Hepatocyte (in vitro differentiated cells): ENCODE measurements around the gene PCDH1.

ENCODE experiments used
- EZH2 ChIP-seq: fragments of 200-600 bp; sonication (generic); IDR thresholded peaks from 2 replicates; pipeline ENCODE4 v1.6.1; 2016; ENCODE audit warnings: antibody characterized with exemption, mild to moderate bottlenecking, borderline replicate concordance
- TF ChIP-seq, protein P1 (sequence below): fragments of 200-600 bp; sonication (generic); IDR thresholded peaks from 2 replicates; pipeline ENCODE4 v1.5.1; 2016; ENCODE audit warnings: antibody characterized with exemption, mild to moderate bottlenecking; ENCODE audit not compliant: poor library complexity

DNA sequence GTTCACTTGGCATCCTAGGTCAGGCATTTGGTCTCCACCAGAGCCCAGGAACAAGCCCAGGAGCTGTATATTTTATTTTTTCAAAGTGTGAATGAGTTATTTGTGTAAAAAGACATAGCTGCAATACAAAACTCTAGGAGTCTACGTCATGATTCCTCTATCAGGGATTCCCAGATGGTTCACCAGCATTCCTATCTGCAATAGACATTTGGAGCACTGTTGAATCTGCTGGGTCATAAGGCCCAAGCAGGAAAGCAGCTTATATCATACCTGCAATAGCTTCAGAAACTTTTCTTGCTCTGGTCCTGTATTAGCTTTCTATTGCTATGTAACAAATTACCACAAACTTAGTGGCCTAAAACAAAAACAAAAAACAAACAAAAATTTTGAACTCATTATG lies 28.8 kb upstream of the PCDH1 start:
- no peak for TF ChIP-seq EZH2
- TF ChIP-seq, protein P1, sequence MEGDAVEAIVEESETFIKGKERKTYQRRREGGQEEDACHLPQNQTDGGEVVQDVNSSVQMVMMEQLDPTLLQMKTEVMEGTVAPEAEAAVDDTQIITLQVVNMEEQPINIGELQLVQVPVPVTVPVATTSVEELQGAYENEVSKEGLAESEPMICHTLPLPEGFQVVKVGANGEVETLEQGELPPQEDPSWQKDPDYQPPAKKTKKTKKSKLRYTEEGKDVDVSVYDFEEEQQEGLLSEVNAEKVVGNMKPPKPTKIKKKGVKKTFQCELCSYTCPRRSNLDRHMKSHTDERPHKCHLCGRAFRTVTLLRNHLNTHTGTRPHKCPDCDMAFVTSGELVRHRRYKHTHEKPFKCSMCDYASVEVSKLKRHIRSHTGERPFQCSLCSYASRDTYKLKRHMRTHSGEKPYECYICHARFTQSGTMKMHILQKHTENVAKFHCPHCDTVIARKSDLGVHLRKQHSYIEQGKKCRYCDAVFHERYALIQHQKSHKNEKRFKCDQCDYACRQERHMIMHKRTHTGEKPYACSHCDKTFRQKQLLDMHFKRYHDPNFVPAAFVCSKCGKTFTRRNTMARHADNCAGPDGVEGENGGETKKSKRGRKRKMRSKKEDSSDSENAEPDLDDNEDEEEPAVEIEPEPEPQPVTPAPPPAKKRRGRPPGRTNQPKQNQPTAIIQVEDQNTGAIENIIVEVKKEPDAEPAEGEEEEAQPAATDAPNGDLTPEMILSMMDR, result no peak
